HCT116 (cell line): ENCODE measurements around the gene NR2F2.

Source experiments
- CTCF ChIP-seq, 3 experiments: fragments of 200-600 bp in 1 of 3; sonication (generic) in 1 of 3; IDR thresholded peaks in 2 of 3; conservative IDR thresholded peaks in 1 of 3; 2 replicates each; pipeline ENCODE4 v1.5.1; 2012 to 2017; ENCODE audit warnings: low read depth in 2 of 3, low read length in 2 of 3, antibody characterized with exemption in 1 of 3, borderline replicate concordance in 1 of 3, control low read depth in 1 of 3, mild to moderate bottlenecking in 1 of 3, mixed read lengths in 1 of 3, mixed run types in 1 of 3, moderate library complexity in 1 of 3; ENCODE audit not compliant: insufficient read depth in 1 of 3
- EZH2 ChIP-seq: fragments of 200-600 bp; sonication (generic); IDR thresholded peaks from 2 replicates; pipeline ENCODE4 v1.6.1; 2017; ENCODE audit warnings: antibody characterized with exemption, mixed run types
- EZH2phosphoT487 ChIP-seq: fragments of 200-600 bp; IDR thresholded peaks from 2 replicates; pipeline ENCODE4 v1.6.1; 2018; ENCODE audit warnings: antibody characterized with exemption, borderline replicate concordance
- JUND ChIP-seq: IDR thresholded peaks from 2 replicates; pipeline ENCODE4 v1.6.1; 2012
- POLR2A ChIP-seq: IDR thresholded peaks from 2 replicates; pipeline ENCODE4 v1.7.0; 2011; ENCODE audit warnings: borderline replicate concordance; ENCODE audit not compliant: insufficient read depth, insufficient read length; ENCODE audit errors: extremely low read depth
- RAD21 ChIP-seq: IDR thresholded peaks from 2 replicates; pipeline ENCODE4 v1.6.1; 2012; ENCODE audit warnings: low read depth, mild to moderate bottlenecking

GRCh38 chr15:96311256-96311955 is 19.1 kb upstream of the NR2F2 start:
- no peak for TF ChIP-seq EZH2phosphoT487
- TF ChIP-seq CTCF (IDR thresholded peaks at IDR 0.05 in 2 of 3, conservative IDR thresholded peaks at IDR 0.05 in 1 of 3; ENCODE audit: borderline replicate concordance in 1 of 3, insufficient read depth in 1 of 3, low read depth in 2 of 3, low read length in 2 of 3): no peak
- TF ChIP-seq POLR2A: no peak
- TF ChIP-seq RAD21: no peak
- TF ChIP-seq JUND: no peak
- no peak for TF ChIP-seq EZH2
